DND-41 (cell line): ENCODE data around the gene ZMAT3.

Experiments used
- CTCF ChIP-seq: IDR thresholded peaks from 2 replicates; pipeline ENCODE4 v1.5.1; 2012; ENCODE audit warnings: borderline replicate concordance, low read length, moderate library complexity, mild to moderate bottlenecking; ENCODE audit not compliant: poor library complexity, severe bottlenecking; ENCODE audit errors: extremely low read depth
- EZH2 ChIP-seq: IDR thresholded peaks from 3 replicates; pipeline ENCODE4 v1.6.1; 2012; ENCODE audit warnings: borderline replicate concordance, low read depth, mild to moderate bottlenecking, moderate library complexity, low read length, inconsistent platforms; ENCODE audit not compliant: severe bottlenecking

- TF ChIP-seq CTCF (no peak), EZH2 (no peak)
These were observed 66.4 kb downstream of the ZMAT3 start for GRCh38 chr3:179005213-179005612.
